IMR-90 (cell line): Measurements from ENCODE around the gene FCRLB.

Experiments
- POLR2A ChIP-seq: IDR thresholded peaks from 2 replicates; pipeline ENCODE4 v1.6.1; 2012; ENCODE audit warnings: mild to moderate bottlenecking, low read depth, low read length
- RAD21 ChIP-seq: IDR thresholded peaks from 2 replicates; pipeline ENCODE4 v1.6.1; 2012; ENCODE audit warnings: low read length, improper control_type of control experiment
- RCOR1 ChIP-seq: IDR thresholded peaks from 2 replicates; pipeline ENCODE4 v1.6.1; 2012; ENCODE audit warnings: mild to moderate bottlenecking, low read length, improper control_type of control experiment; ENCODE audit not compliant: insufficient replicate concordance
- TF ChIP-seq, protein P1 (sequence below): conservative IDR thresholded peaks from 2 replicates; pipeline ENCODE4 v1.5.1; 2012; ENCODE audit warnings: mild to moderate bottlenecking, low read depth, low read length, improper control_type of control experiment

DNA sequence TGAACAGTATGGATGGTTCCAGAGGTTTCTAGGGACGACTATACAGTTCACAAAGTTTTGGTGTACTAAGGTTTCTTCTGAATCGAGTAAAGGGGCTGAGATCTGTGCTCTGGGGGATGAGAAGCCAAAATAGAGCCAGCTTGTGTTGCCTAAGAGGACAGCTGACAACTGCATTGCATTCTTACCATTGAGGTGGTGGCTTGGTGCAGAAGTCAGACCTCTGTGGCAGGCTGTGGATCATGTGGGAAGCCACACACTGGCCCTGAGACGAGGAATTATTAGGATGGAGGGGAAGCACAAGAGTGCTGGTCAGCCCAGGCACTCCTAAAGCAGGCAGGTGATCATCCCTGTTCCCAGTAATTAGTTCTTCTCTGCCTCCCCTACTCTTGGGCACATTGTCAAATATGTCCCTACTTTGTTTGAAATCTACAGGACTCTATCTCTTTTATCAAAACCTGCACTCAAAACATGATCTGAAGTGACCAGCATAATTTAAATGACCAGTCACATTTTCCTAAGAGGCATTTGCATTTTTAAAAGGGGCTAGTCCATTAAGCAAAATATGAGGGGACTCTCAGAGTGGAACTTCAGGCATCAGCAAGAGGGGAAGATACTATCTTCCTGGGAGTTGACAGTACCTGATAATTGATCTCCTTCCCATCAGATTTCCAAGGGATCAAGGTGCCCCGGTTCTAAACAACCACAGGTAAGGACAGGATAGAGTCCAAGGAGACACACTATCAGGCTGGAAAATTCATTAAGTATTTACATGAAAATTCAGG is at the start of gene FCRLB:
- TF ChIP-seq, protein P1, sequence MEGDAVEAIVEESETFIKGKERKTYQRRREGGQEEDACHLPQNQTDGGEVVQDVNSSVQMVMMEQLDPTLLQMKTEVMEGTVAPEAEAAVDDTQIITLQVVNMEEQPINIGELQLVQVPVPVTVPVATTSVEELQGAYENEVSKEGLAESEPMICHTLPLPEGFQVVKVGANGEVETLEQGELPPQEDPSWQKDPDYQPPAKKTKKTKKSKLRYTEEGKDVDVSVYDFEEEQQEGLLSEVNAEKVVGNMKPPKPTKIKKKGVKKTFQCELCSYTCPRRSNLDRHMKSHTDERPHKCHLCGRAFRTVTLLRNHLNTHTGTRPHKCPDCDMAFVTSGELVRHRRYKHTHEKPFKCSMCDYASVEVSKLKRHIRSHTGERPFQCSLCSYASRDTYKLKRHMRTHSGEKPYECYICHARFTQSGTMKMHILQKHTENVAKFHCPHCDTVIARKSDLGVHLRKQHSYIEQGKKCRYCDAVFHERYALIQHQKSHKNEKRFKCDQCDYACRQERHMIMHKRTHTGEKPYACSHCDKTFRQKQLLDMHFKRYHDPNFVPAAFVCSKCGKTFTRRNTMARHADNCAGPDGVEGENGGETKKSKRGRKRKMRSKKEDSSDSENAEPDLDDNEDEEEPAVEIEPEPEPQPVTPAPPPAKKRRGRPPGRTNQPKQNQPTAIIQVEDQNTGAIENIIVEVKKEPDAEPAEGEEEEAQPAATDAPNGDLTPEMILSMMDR = no peak
- TF ChIP-seq POLR2A (no peak), RAD21 (no peak), RCOR1 (no peak)
